Islet of Langerhans (tissue), 1 donor: ENCODE results near the gene MAPKAPK2.

Source experiments
- FAIRE-seq: peaks from one replicate; lab custom pipeline; 2011; peaks lifted over from hg19 to GRCh38; lab: Jason Lieb, UNC

MAPKAPK2 gene

DNA sequence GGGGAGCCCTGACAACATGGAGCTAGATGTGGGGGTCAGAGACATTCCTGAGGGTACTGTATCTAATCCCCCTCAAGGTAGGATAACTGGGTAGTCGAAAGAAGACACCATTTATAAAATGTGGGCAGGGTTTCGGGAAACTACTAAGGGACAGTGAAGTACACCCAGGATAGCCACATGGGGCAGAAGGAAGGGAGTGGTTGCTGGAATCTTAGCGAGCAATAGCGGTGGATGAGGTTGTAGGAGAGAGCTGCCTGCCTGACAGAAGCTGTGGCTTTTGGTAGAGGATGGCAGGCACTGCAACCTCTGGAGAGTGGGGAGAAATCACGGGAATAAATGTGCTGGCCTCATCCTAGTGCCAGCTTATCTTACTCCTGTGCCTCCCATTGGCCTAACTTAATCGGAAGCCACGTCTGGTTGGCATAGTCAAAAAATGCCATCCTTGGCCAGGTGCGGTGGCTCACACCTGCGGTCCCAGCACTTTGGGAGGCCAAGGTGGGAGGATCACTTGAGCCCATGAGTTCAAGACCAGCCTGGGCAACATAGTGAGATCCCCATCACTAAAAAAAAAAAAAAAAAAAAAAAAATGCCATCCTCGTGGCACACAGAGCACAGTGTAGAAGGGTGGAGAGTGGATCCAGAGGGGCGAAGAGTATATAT is 23.4 kb upstream of the MAPKAPK2 start:
- FAIRE-seq, result no peak

DNA sequence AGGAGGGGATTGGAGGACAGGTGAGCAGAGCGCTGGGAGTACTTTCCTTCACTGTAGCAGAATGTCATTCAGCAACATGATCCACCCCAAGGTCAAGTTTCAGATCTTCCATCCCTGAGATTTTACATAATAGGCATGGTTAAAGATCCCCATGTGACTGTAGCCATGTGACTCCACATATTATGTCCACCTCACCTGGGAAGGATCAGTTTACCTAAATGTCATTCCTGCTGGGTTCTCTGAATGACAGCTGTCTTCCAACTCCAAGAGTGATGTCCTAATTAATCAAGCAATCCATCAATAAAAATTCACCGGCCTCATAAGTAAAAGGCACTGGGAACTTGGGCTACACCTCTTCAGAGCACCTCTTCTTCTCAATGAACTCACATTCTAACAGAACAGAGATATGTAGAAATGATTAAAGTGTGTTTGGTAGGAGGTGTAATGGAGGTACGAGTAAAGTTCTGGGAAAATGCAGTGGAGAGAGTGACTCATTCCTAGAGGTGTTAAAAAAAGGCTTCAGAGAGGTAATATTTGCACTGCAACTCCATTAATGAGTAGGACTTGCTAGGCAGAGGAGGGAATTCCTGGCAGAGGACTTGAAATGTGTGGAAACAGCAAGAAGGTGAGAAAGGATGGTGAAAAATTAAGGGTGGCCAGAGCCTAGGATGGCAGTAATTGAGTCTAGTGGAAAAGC is 22.2 kb upstream of the MAPKAPK2 start:
- no peak for FAIRE-seq

DNA sequence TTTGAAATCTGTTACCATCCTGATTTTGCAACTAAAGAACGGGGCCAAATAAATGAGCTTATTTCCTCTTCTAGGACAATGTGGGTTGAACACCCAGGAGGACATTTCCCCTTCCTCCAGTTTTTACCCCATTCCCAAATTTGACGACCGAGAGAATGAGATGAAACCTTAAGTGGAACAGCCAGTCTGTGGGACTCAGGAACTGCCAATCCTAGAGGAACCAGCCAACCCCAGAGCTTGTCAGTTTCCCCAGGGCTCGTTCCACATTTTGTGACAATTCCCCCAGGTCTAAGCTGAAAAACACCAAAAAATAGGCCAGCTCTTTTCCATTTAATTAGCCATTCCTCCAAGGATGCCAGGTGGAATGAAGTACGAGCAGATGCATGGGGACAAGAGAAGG is 21.3 kb upstream of the MAPKAPK2 start:
- no peak for FAIRE-seq

DNA sequence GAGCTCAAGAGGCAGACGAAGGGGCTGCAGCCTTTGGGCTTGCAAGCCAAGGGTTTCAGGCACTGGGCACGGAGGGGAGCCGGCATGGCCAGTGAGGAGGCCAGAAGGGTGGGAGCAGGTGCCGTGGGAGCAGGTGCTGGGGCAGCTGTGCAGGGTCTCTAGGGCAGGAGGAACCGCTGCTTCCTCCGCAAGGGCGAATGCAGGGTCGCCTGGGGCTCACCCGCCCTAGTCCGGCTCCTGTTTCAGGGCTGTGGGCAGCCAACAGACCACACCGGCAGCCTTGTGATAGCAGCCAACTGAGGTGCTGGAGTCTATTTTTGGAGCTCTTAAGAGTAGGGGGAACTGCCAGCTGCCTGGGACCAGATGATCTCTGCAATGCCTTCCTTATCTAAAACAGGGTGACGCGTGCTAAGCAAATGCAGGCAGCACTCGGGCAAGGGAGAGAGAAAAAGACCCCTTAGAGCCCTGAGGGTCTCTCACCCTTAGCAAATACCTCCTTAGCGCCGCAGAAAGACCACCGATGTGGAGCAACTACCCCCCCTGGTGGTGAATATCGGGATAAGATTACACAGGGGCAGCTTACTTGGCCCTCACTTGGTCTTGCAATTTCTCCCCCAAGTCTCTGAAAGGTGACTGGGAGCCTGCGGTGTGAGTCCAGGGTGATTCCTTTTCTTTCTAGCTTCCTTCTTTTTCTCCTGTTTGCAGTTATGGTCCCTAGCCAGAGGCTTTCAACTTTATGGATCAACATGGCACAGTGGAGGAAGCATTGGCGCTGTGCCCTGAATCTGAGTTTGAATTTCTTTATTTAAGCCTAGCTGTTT is 20.7 kb upstream of the MAPKAPK2 start:
- FAIRE-seq, result no peak

DNA sequence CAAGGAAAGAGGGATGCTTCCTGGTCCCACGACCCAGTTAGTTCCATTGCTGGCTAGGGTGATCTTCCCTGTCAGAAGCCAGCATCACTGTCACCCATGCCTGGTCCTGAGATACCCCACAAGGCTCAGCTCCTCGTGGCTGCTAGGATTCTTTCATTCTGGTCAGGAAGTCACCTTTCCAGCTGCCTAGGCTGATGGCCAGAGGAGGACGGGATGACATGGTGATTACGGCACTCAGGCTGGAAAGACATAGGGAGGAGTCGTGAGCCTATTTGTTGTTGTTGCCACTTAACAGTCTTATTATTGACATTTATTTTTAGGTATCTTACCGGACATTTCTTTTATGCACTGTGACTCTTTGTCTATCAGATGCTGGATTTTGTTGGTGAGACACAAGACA is 20.0 kb upstream of the MAPKAPK2 start:
- FAIRE-seq, result no peak

DNA sequence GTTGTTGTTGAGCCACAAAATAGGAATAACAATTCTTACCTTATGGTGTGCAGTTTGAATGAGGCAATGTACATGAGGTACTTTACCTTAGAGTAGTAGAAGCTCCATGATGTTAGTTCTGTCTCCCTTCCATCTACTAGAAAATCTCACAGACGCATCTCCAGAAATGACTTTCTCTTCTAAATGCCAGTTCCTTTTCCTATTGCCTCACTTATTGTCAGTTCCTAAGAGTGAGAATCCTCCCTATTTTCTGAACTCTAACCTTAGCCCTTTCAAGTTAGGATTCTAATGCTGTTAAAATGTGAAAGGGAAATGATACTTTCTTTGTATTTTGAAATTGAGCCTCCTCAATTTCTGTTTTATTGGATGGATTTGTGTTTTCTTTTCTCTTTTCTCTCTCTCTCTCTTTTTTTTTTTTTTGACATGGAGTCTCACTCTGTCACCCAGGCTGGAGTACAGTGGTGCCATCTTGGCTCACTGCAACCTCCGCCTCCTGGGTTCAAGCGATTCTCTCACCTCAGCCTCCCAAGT is 18.6 kb upstream of the MAPKAPK2 start:
- FAIRE-seq, result no peak

DNA sequence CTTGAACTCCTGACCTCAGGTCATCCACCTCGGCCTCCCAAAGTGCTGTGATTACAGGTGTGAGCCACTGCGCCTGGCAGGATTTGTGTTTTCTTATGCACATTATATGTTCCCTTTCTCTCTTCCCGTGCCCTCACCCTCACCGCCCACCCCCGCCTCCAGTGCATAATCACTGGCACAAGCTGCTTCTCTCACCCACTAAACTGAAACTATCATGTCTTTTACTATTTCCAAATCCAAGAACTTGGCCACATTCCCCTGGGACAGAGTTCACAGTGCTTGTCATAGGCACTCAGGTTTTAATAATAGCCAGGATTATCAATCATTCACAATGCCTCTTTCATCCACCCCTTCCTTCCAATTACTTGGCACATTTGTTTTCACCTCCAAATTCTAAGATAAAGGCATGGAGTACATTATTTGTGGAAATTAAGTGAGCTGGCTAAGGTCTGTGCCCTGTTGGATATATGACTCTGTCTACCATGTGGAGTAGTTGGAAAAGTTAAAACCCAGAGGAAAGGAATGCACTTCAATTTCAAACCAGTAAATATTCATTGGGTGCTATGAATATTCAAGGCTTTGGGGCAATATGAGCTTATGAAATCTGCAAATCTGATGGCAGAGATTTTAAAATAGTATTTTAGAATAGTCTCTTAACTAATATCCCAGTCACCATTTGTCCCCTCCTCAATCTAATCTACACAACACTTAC is 17.6 kb upstream of the MAPKAPK2 start:
- no peak for FAIRE-seq

DNA sequence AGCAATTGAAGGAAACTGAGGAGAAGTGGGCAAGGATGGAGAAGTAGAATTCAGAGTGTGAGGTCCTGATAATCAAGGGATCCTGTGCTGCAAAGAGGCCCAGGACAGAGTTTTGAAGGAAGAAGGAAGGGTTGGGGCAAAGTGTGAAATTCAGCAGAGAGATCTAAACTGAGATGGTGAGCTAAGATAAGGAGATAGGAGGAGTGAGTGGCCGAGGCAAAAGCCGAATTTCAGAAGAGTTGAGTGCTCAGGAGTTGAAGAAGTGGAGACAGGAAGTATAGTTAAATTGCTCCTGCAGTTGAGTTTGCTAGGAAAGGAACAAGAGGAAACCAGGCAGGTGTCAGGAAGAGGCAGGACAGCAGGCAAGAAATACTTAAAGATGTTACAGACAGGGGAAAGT is 16.4 kb upstream of the MAPKAPK2 start:
- FAIRE-seq, result no peak

DNA sequence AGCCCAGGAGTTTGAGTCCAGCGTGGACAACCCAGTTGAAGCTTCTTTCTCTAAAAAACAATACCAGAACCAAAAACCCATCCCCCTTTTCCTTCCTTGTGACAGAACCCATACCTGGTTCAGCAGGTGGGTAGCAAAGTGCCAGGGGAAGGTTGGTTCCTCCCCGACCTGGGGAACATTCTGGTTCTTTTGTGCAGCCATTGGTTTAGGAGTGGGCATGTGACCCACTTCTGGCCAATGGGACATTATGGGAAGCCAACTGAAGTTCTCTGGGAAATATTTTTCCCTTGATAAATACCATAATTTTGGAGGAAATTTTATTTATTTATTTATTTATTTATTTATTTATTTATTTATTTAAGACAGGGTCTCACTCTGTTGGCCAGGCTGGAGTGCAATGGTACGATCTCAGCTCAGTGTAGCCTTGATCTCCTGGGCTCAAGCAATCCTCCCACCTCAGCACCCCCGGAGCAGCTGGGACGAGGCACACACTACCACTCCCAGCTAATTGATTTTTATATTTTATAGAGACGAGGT is 15.8 kb upstream of the MAPKAPK2 start:
- no peak for FAIRE-seq

DNA sequence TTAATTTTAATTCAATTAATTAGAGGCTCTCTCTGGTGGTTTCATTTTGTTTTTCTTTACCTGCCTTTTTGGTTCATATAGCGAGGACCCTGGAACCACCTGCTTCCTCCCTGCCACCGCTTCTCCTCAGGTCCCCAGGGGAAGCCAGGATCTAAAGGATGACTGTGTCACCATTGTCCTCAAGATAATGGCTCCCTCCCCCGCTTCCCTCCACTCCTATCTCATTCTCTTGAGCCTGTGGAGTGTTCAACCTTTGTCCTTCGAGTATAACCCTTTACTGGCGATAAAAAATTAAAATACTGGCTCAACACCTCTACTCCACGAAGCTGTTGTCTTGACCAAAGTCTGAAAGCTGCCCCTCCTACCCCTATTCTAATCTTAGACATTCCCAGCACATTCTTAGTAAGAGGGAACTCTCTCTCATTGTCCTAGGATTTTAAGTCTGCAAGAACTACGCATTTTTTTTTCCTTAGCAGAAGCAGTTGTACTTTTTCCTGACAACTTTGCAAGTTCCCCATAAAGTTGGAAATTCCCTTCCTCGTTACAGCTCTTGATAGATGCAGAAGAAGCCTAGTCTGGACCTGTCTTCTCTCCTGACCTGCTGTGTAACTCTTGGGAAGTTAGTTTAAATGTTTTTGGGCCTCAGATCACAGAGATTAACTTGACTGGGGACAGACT is 12.6 kb upstream of the MAPKAPK2 start:
- no peak for FAIRE-seq

DNA sequence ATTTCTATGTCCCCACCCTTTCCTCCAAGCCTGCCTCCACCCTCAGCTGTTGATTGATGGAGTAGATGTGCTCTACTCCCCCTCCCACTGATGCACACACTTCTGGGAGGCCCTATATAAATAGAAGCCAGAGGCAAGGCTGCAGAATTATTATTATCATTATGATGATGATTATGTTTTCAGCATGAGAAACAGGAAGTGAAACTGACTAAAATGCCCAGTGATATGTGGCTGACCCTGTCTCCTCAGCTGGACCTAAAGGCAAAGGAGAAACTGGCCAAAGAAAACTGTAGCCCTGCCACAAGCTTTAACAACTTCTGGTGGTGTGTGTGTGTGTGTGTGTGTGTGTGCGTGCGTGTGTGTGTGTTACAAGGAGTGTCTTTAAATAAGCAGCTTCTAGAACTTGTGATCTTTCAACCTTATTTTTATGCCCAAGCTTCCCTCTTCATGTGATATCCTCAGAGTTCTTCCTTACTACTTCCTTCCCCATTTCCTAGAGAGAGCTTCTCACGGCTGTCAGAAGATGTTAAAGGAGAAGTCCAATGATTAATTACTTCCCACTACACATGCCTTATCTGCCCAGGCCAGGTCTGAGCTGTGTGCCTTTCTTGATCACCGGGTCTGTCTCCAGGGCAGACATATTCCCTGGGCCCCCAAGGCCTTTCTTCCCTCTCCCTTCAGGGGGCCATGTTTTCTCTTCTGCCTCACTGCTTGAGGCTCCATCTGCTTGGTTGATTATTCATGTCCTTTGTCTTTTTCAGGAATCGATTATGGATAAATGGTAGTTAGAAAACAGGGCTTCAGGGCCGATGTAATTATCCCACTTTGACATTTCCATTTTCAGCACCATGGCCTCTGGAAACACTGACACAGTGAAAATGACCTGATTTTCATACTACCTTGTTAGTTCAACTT is 11.6 kb upstream of the MAPKAPK2 start:
- FAIRE-seq, result no peak

DNA sequence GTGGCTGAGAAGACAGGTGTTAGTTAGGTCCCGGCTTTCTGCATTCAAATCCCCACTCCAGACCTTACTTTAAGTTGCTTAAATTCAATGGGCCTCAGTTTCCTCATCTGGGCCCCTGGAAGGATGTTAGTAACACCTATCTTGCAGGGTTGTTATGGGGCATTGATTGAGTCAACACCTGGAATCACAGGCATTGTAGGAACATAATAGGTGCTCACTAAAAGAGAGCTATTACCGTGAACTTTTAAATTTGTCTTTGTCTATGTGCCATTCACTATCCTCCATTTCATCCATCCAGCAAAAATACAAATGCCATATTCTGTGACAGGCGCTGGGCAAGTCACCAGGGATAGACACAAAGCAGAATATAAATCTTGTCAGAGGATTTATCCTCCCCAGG is 10.5 kb upstream of the MAPKAPK2 start:
- FAIRE-seq, result no peak

DNA sequence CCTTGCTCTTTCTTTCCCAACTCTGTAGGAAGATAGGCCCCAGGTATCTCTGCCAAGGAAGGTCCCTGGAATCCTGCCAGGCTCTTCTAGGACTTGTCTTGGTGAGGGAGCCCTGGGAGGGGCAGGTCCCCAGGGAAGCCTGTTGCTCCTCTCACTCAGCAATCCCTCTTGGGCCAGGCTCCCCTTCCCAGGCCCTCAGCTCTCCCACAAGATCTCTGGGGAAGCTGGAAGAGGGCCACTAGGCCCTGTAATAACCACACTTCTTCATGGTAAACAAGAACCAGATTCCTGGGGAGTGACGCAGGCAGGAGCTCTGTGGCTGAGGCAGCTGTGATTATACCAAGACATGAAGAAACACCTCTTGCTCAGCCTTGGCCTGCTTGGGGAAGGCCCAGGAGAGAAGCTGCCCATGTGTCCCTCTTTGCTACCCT is 9.9 kb upstream of the MAPKAPK2 start:
- no peak for FAIRE-seq

DNA sequence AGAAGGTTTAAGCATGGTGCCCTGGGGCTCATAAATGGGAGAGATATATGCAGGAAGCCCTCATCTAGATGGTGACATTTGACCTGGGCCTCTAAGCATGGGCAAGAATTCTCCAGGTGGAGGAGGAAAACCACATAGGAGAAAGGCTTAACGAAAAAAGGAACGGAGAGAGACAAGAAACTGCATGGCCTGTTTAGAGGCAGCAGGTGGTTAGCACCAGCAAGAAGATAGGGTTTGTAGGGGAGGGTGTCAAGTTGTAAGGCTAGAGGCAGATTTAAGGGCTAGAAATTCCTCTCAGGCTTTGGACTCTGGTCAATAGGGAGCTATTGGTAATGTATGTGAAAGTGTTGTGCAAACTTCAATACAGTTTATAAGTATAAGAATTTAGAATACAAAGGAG is 8.2 kb upstream of the MAPKAPK2 start:
- no peak for FAIRE-seq

DNA sequence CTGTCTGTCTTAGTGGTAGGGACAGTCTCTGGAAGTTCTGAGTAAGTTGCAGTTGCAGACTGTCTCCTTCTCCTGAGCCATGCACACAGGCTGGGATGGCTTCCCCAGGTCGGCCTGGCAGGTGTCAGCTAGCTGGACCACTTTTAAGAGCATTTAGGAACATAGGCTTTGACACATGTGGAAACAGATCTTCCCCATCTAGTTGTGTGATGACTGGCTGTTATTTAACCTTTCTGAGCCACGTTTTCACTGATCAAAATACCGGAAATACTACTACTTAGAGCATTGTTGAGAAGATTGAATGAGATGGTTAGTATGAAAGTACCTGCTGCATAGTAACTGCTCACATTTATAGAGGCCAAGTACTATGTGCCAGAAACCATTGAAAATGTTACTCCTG is 6.2 kb upstream of the MAPKAPK2 start:
- no peak for FAIRE-seq

DNA sequence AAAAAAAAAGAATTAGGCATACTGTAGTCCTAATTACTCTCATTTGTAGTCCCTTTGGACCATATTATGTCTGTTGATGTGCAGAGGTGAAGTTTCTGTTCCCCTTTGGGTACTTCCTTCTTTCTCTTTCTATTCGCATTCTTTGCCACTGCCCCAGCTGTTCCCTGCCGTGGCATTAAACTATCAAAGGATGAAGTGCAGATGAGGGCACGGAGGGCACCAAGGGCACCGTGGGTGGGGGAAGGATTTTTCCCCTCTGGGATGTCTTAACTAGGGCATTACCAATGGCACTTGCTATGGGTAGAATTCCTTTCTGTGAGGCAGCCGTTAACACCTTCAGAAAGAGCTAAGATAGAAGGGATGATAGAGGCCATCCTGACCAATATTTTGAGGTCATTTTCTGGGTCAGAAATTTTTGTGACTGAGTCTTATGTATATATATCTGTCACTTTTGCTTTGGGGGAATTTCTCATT is 4.9 kb upstream of the MAPKAPK2 start:
- FAIRE-seq, result no peak

DNA sequence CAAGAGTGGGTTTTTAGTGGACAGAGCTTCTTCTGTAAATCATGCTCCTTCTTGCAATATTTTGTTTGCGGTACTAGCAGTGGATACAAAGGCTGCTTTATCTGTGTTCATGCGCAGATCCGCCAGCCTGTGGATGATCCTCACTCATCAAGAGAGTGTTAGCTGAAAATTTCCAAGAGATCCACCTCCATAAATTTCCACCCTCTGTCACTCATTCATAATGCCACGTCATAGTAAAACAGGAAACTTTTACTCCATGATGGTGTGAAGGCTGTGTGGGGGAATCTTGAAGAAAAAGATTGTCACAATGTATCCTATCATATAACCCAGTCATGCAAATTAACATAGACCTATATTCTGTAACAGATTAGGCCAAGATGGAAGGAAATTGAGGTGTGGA is 4.4 kb upstream of the MAPKAPK2 start:
- no peak for FAIRE-seq

DNA sequence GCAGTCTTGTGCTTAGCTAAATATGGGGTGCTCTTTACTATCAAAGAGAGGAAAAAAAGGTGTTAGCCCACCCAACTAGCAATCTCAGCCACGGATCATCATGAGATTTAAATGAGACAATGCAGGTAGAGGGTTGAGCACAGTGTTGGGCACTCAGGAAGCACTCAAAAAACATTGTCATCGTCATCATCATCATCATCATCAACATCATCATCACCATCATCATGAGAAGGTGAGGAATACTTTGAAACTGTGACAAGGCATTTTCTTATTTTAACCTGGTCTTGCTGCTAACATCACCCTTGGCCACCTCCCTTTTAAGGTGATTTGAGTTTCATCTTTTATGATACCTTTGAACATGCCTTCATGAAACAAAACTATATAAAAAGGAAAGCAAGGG is 3.3 kb upstream of the MAPKAPK2 start:
- no peak for FAIRE-seq

DNA sequence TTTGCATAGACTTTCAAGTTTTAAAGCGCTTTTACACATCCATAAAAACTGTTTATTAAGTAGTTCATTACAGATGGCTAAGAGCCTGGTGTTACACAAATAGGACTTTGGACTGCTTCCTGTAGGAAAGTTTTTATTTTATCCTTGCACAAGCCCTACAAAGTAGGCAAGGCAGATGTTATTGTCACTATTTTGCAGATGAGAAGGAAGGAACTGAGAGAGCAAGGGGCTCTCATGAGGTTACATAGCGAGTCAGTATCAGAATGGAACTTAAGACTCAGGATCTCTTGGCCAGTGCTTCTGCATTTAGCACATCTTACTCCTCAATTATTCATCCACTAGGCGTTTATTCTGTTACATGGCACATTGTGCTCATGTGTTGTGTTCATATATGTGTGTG is 2.6 kb upstream of the MAPKAPK2 start:
- FAIRE-seq, result no peak

DNA sequence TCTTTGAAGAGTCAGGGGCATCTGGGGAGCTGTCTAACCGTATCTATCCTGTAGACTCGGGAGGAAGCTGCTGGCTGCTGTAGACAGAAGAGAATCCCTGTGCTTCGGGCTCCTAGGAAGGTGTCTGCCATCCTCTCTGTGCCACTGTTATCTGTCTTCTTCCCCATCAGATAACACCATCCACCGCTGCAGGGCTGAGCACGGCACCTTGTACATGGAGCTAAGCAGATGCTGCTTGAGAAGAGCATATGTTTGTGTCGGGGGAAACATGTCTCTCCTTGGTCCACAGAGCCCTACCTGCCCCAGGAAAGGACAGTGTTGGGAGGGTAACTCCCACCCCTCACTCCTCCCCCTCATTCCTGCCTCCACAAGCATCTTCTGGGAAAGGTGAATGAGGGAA is 1.4 kb upstream of the MAPKAPK2 start:
- FAIRE-seq, result no peak
